ENCODE data around the gene RNF125. TPM values are rescaled to one million over a fixed set of nuclear protein-coding genes. Genes with fewer than 3 reads are reported as not detected.

RNF125 gene
- total RNA-seq, 1 experiment from 2014 or later: 0.50 TPM

- Mint-ChIP-seq H3K27me3 (ENCODE audit: unreplicated experiment) (no peaks in the 10 kb centered on the region), H3K36me3 (ENCODE audit: insufficient read depth, unreplicated experiment) (peaks cover 43% of the 10 kb centered on the region), H3K4me1 (ENCODE audit: low read depth, unreplicated experiment) (peaks cover 36% of the 10 kb centered on the region), H3K4me3 (ENCODE audit: low read depth, unreplicated experiment) (peak within 1 kb of the TSS; percentile 98), H3K27ac (ENCODE audit: unreplicated experiment) (peak within 1 kb of the TSS; percentile 97), H3K9me3 (ENCODE audit: low read depth, unreplicated experiment) (no peaks in the 10 kb centered on the region)
- peak; percentile 90 for DNase-seq
- intact Hi-C loops (cut with micrococcal nuclease; ENCODE audit: unreplicated experiment): loop anchor here (5.0 kb wide), 1 partner anchor 150 kb away; the partner anchor contains the start of gene TRAPPC8
- CTCF ChIA-PET: interaction anchor here (0.6 to 0.7 kb wide), 3 partner anchors 72 to 669 kb away, joined by 3 to 6 read pairs (median 3); no protein-coding TSS in a partner anchor
- no TSS peak for BruUV-seq (replicated peaks)
- TF ChIP-seq, protein P1, sequence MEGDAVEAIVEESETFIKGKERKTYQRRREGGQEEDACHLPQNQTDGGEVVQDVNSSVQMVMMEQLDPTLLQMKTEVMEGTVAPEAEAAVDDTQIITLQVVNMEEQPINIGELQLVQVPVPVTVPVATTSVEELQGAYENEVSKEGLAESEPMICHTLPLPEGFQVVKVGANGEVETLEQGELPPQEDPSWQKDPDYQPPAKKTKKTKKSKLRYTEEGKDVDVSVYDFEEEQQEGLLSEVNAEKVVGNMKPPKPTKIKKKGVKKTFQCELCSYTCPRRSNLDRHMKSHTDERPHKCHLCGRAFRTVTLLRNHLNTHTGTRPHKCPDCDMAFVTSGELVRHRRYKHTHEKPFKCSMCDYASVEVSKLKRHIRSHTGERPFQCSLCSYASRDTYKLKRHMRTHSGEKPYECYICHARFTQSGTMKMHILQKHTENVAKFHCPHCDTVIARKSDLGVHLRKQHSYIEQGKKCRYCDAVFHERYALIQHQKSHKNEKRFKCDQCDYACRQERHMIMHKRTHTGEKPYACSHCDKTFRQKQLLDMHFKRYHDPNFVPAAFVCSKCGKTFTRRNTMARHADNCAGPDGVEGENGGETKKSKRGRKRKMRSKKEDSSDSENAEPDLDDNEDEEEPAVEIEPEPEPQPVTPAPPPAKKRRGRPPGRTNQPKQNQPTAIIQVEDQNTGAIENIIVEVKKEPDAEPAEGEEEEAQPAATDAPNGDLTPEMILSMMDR (IDR thresholded peaks at IDR 0.05; ENCODE audit: unreplicated experiment): no peak
Measured at GRCh38 chr18:32091724-32092421, 73.2 kb downstream of the RNF125 start, which contains the start of gene RNF138. RNF138 (plus strand) TSS chr18:32091874; CDS start chr18:32092777, 903 bp downstream.

- intact Hi-C loops (cut with micrococcal nuclease; ENCODE audit: unreplicated experiment): loop anchor here (5.0 kb wide), 1 partner anchor 150 kb away; the partner anchor contains the start of gene TRAPPC8
- peak overlapping the region; percentile 98 for H3K4me3 Mint-ChIP-seq (ENCODE audit: low read depth, unreplicated experiment)
- H3K27me3 Mint-ChIP-seq (ENCODE audit: unreplicated experiment): no peaks in the 10 kb centered on the region
- peaks cover 36% of the 10 kb centered on the region for H3K4me1 Mint-ChIP-seq (ENCODE audit: low read depth, unreplicated experiment)
- H3K27ac Mint-ChIP-seq (ENCODE audit: unreplicated experiment): peak overlapping the region; percentile 97
- H3K9me3 Mint-ChIP-seq (ENCODE audit: low read depth, unreplicated experiment): no peaks in the 10 kb centered on the region
- CTCF ChIA-PET: interaction anchor here (0.6 to 0.7 kb wide), 3 partner anchors 73 to 622 kb away, joined by 3 to 6 read pairs (median 4); no protein-coding TSS in a partner anchor
- peak; percentile 100 for DNase-seq
- peaks cover 43% of the 10 kb centered on the region for H3K36me3 Mint-ChIP-seq (ENCODE audit: insufficient read depth, unreplicated experiment)
- no TSS peak for BruUV-seq (replicated peaks)
- TF ChIP-seq, protein P1 (IDR thresholded peaks at IDR 0.05; ENCODE audit: unreplicated experiment): no peak
Measured at GRCh38 chr18:32092422-32093101, 73.9 kb downstream of the RNF125 start.

DNA sequence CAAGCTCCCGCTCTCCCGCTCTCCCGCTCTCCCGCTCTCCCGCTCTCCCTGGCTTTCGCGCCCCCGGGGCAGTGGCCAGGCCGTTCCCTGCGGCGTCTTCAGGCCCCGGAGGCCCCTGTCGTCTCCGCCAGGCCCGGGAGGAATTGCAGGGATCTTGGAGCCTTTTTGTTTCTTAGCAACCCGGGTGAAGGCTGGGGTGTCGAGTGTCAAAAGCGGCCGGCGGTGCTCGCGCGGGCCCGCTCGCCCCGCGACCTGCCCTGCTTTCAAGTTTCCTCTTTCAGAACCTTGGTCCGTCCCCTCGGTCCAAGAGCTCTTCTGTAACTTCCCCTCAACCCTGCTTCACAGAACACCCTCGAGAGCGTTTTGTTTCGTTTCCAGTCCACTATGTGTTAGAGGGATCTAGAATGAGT is 74.5 kb downstream of the RNF125 start:
- Mint-ChIP-seq H3K36me3 (ENCODE audit: insufficient read depth, unreplicated experiment) (peaks cover 43% of the 10 kb centered on the region), H3K4me1 (ENCODE audit: low read depth, unreplicated experiment) (peaks cover 36% of the 10 kb centered on the region), H3K27ac (ENCODE audit: unreplicated experiment) (peak overlapping the region; percentile 97), H3K4me3 (ENCODE audit: low read depth, unreplicated experiment) (peak overlapping the region; percentile 98), H3K9me3 (ENCODE audit: low read depth, unreplicated experiment) (no peaks in the 10 kb centered on the region), H3K27me3 (ENCODE audit: unreplicated experiment) (no peaks in the 10 kb centered on the region)
- TF ChIP-seq, protein P1 (IDR thresholded peaks at IDR 0.05; ENCODE audit: unreplicated experiment): no peak
- peak; percentile 46 for DNase-seq
- BruUV-seq (replicated peaks): no TSS peak
- CTCF ChIA-PET: interaction anchor here (0.6 kb wide), 1 partner anchor 622 kb away, joined by 4 read pairs; no protein-coding TSS in a partner anchor
- intact Hi-C loops (cut with micrococcal nuclease; ENCODE audit: unreplicated experiment): loop anchor here (5.0 kb wide), 1 partner anchor 151 kb away; the partner anchor contains the start of gene TRAPPC8

DNA sequence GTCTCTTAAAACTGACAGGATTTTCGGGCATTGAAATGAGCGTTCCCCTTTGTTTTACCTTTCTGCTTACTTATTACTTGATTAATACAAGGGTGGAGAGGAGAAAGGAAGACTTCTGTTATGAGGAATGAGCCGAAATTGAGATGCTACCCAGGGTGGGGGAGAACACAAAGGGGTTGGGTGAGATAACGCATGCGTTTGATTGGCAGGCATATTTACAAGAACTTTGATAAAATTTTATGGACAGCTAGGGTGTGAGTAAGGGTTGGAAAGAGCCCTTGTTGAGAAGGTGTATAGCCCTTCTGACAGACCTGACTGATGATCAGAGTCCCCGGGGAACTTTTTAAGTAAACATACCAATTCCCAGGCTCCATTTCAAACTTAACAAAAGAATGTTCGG is 74.9 kb downstream of the RNF125 start:
- CTCF ChIA-PET: interaction anchor here (0.6 kb wide), 1 partner anchor 621 kb away, joined by 4 read pairs; no protein-coding TSS in a partner anchor
- Mint-ChIP-seq H3K36me3 (ENCODE audit: insufficient read depth, unreplicated experiment) (peaks cover 43% of the 10 kb centered on the region), H3K27ac (ENCODE audit: unreplicated experiment) (peak overlapping the region; percentile 97), H3K27me3 (ENCODE audit: unreplicated experiment) (no peaks in the 10 kb centered on the region), H3K9me3 (ENCODE audit: low read depth, unreplicated experiment) (no peaks in the 10 kb centered on the region), H3K4me1 (ENCODE audit: low read depth, unreplicated experiment) (peaks cover 36% of the 10 kb centered on the region), H3K4me3 (ENCODE audit: low read depth, unreplicated experiment) (peak overlapping the region; percentile 98)
- no peak for DNase-seq
- no TSS peak for BruUV-seq (replicated peaks)
- TF ChIP-seq, protein P1 (IDR thresholded peaks at IDR 0.05; ENCODE audit: unreplicated experiment): no peak
- intact Hi-C loops (cut with micrococcal nuclease; ENCODE audit: unreplicated experiment): loop anchor here (5.0 kb wide), 1 partner anchor 151 kb away; the partner anchor contains the start of gene TRAPPC8

Measured in Calu3 (cell line).